Uterus (tissue), 4 donors: ENCODE results near the gene IRAK1. TPM values are rescaled to one million over a fixed set of nuclear protein-coding genes. Genes with fewer than 3 reads are reported as not detected.

ENCODE experiments used
- DNase-seq, 2 donors: peaks; one replicate each; pipeline ENCODE4 v3.0.0-alpha.2; 2019 to 2020
- H3K27ac ChIP-seq, 2 donors: fragments of 200-600 bp; sonication (generic); 1 replicate in 1 of 2; 2 replicates in 1 of 2; pipeline ENCODE4 v1.5.1; 2016 to 2018
- H3K27me3 ChIP-seq, 2 donors: fragments of 200-600 bp; sonication (generic); one replicate each; pipeline ENCODE4 v1.5.1; 2018 to 2019; ENCODE audit warnings: control low read depth in 1 of 2
- H3K36me3 ChIP-seq, 2 donors: fragments of 200-600 bp; sonication (generic); one replicate each; pipeline ENCODE4 v1.5.1; 2019; ENCODE audit warnings: control low read depth in 1 of 2
- H3K4me1 ChIP-seq, 2 donors: fragments of 200-600 bp; sonication (generic); one replicate each; pipeline ENCODE4 v1.5.1; 2018 to 2019; ENCODE audit warnings: control low read depth in 1 of 2
- H3K4me3 ChIP-seq, 2 donors: fragments of 200-600 bp; sonication (generic); 1 replicate in 1 of 2; 2 replicates in 1 of 2; pipeline ENCODE4 v1.5.1; 2018 to 2019; ENCODE audit warnings: mild to moderate bottlenecking in 1 of 2
- H3K9me3 ChIP-seq, 2 donors: fragments of 200-600 bp; sonication (generic); one replicate each; pipeline ENCODE4 v1.5.1; 2019; ENCODE audit warnings: control low read depth in 1 of 2
- CTCF ChIP-seq, 4 experiments: fragments of 200-600 bp in 2 of 4; fragments of 450-650 bp in 2 of 4; sonication (generic) in 2 of 4; IDR thresholded peaks; one replicate each; pipeline ENCODE4 v1.5.1; 2016 to 2019; ENCODE audit warnings: antibody characterized with exemption in 4 of 4, mild to moderate bottlenecking in 2 of 4, moderate library complexity in 1 of 4
- POLR2A ChIP-seq, 2 donors: fragments of 450-650 bp; IDR thresholded peaks; one replicate each; pipeline ENCODE4 v1.6.1; 2016; ENCODE audit warnings: antibody characterized with exemption in 2 of 2, mild to moderate bottlenecking in 1 of 2, moderate library complexity in 1 of 2
- intact Hi-C: fragments of 100-400 bp; cut with DNase I; formaldehyde crosslinking; loops from one replicate; pipeline ENCODE4 v1.15.1; 2023; ENCODE audit warnings: low total_unique reads
- total RNA-seq, 4 donors: library from RNA; depleted of rRNA in 3 of 4; stranded (reverse); fragments of >200 nt in 3 of 4; gene quantifications; one replicate each; pipeline versions ENCODE4 v1.1.0 to v1.2.4, GENCODE V29; 2014 to 2023
- donor health status: DM: yes; HTN: yes; CAD: no.

IRAK1 gene
- total RNA-seq, 4 donors from 2014 or later = 9.7 to 52.6 (median 35.8) TPM

DNA sequence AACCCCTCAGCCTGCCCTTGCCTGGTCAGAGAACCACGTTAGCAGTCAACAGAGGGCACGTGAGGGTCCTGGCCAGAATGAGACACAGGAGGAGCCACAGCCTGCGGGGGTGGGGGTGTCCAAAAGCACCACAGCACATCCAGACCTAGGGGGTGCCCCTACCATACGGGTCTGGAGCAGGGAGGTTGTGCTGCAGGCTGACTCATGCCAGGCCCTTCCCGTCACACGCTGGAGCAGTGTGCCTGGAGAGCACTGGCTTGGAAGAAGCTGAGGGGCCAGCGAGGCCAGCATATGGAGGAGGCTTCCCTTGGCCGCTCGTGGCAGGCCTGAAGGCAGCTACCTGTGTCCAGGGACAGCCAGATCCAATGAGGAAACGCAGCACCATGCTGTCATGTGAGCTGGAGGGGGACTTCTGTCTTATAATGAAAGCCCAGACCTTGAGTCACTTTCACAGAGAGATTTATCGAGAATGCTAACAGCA is 1.5 kb upstream of the IRAK1 start:
- Histone ChIP-seq H3K27me3 (no peaks in the 10 kb centered on the region), H3K36me3 (no peaks in the 10 kb centered on the region), H3K9me3 (no peaks in the 10 kb centered on the region), H3K4me3 (no peak overlapping the region), H3K4me1 (no peaks in the 10 kb centered on the region), H3K27ac (peak overlapping the region; percentile 88 to 91)
- DNase-seq = peak in 1 of 2 donors; percentile 39
- no peak for TF ChIP-seq POLR2A (IDR thresholded peaks at IDR 0.05)
- no peak for TF ChIP-seq CTCF (IDR thresholded peaks at IDR 0.05)
- intact Hi-C loops = no loop called here

- no peaks in the 10 kb centered on the region for H3K9me3 ChIP-seq
- DNase-seq = no peak
- intact Hi-C loops = no loop called here
- no peak for TF ChIP-seq CTCF (IDR thresholded peaks at IDR 0.05)
- TF ChIP-seq POLR2A (IDR thresholded peaks at IDR 0.05) = no peak
- H3K36me3 ChIP-seq = no peaks in the 10 kb centered on the region
- no peaks in the 10 kb centered on the region for H3K27me3 ChIP-seq
- peak overlapping the region; percentile 36 to 47 for H3K4me3 ChIP-seq
- peak overlapping the region; percentile 88 to 91 for H3K27ac ChIP-seq
- no peaks in the 10 kb centered on the region for H3K4me1 ChIP-seq
Measured at GRCh38 chrX:154020536-154021115, 924 bp upstream of the IRAK1 start.

DNA sequence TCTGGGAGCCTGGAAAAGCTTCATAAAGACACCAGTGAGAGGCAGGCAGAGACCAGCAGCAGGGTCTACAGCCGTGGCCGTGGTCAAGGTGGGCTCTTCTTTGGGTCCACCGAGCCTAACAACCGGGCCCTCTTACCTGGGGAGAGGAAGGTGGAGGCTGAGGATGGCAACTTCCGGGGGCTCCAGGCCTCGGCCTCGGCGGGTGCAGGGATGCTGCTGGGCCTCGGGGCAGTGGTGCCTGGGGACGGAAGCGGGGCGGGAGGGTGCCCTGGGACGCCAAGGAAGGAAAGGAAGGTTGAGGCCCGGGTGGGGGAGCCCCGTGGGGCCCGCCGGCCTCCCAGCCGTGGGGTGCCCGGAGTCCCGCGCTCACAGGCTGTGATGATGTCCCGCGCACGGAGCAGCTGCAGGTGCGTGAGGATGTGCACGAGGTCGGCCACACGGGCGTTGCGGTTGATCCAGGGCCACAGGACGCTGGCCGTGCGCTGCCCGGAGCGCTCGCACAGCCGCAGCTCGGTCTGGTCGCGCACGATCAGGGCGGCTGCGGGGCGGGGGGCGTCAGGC is 561 bp downstream of the IRAK1 start:
- H3K9me3 ChIP-seq = no peaks in the 10 kb centered on the region
- peak overlapping the region; percentile 20 to 54 for H3K4me3 ChIP-seq
- no peaks in the 10 kb centered on the region for H3K27me3 ChIP-seq
- peak overlapping the region; percentile 85 to 91 for H3K27ac ChIP-seq
- no peaks in the 10 kb centered on the region for H3K4me1 ChIP-seq
- intact Hi-C loops = no loop called here
- DNase-seq = no peak
- TF ChIP-seq CTCF (IDR thresholded peaks at IDR 0.05) (no peak), POLR2A (IDR thresholded peaks at IDR 0.05) (no peak)
- no peaks in the 10 kb centered on the region for H3K36me3 ChIP-seq

DNA sequence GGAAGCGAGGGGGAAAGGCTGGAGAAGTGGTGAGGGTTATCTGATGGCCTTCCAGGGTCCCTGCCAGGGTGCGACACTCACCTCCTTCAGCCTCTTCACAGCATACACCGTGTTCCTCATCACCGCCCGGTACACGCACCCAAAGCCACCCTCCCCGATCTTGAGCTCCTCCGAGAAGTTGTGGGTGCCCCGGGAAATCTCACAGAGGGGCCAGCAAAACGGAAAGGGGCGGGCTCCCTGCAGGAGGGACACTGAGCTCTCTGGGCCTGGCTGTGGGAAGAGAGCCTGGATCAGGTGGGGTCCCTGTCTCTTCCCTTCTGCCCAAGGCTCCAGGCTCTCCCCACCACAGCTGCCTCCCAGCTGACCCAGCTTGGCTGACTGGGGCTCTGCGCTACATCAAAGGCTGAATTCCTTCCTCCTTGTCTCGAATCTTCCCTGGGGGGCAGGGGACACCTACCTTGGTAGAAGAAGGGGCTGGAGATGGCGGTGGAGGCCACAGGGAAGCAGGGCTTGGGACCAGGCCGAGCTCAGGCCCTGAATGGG is 1.1 kb downstream of the IRAK1 start:
- Histone ChIP-seq H3K27me3 (no peaks in the 10 kb centered on the region), H3K4me3 (peak overlapping the region; percentile 20 to 54), H3K4me1 (no peaks in the 10 kb centered on the region), H3K9me3 (no peaks in the 10 kb centered on the region), H3K27ac (peak overlapping the region; percentile 85 to 91), H3K36me3 (no peaks in the 10 kb centered on the region)
- intact Hi-C loops = no loop called here
- DNase-seq = no peak
- TF ChIP-seq CTCF (IDR thresholded peaks at IDR 0.05) = no peak
- TF ChIP-seq POLR2A (IDR thresholded peaks at IDR 0.05) = no peak

- intact Hi-C loops = no loop called here
- Histone ChIP-seq H3K36me3 (no peaks in the 10 kb centered on the region), H3K4me3 (no peak overlapping the region), H3K27me3 (no peaks in the 10 kb centered on the region), H3K4me1 (no peaks in the 10 kb centered on the region), H3K9me3 (no peaks in the 10 kb centered on the region), H3K27ac (no peak overlapping the region)
- no peak for DNase-seq
- TF ChIP-seq CTCF (IDR thresholded peaks at IDR 0.05) (no peak), POLR2A (IDR thresholded peaks at IDR 0.05) (no peak)
Measured at GRCh38 chrX:154017766-154018517, 1.8 kb downstream of the IRAK1 start.
